Stimulated activated CD8-positive, alpha-beta memory T cell treated with anti-CD3 and anti-CD28 coated beads, Interleukin-4, amount 100 ng/mL, for 1 hour (primary cell): ENCODE measurements around the gene ACBD6.

Experiments used
- DNase-seq, 2 donors: peaks; one replicate each; pipeline ENCODE4 v3.0.0-alpha.2; 2020; ENCODE audit warnings: low read depth in 2 of 2, low spot score in 1 of 2

ACBD6 gene

GRCh38 chr1:180525715-180526039 is 23.3 kb upstream of the ACBD6 start:
- DNase-seq = no peak

DNA sequence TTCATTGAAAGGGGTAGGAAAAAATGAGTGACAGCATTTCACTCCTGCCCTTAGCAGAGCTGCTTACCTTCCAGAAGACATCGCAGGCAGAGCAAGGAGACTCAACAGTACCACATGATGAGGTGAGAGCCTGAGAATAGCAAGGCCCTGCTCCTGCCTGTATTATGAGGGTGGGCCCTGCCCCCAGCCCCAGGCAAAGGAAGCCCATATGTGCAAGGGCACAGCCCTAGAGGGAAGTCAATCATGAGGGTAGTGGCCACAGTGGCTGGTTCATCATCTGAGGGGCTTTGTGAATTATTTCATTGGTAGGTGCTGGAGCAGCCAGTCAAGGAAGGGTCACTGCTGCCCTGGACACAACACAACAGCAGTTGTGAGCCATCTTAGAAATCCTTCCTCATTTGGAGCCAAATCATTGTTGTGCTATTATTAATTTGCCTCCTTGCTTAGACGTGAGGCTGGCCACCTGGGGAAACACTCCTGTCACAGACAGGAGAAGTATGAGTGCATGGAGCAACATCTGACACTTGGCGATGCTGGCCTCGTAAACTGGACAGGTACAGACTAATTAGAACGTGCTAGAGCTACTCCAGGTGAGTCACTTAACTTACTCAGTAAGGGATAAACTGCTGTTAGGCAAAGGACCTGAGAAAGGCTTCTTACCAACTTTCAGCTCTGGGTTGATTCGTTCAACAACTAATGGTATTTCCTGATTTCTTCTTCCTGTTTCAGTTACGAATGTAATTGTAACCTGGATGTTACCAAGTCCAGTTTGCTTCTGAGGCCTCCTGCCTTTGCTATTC is 22.7 kb upstream of the ACBD6 start:
- DNase-seq = no peak

DNA sequence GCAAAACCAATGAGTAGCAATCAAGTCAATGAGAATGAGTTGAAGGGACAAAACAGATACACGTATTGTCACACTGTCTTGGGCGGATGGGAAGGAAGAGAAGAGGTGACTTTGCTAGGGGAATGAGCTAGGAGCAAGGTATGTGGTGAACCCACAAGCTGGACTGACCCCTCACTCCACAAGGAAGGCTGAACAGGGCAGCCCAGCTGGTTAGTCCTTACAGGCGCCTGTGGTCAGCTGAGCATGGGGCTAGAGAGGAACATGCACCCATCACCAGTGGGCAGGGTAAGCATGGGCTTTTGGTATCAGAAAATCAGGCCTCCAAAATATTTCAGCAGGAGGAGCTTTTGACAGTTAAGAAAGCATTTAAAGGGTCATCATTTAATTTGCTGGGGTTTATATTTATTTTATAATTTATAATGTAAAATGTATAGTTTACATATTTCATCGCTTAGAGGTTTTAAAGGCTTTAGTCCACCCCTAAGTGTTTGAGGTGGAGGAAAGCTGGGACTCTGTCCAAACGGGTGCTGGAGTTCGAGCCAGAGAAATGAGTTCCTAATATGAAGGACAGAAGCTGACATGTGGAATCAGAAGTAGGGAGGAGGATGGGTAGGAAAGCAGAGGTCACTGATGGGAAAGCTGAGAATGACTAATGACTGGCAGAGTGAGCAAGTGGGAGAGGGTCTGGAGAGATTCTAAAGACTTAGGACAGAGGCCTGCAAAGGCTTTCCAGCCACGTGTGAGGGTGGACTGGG is 22.0 kb upstream of the ACBD6 start:
- DNase-seq = no peak

- DNase-seq = no peak
These were observed 19.8 kb upstream of the ACBD6 start for GRCh38 chr1:180522213-180522515.

DNA sequence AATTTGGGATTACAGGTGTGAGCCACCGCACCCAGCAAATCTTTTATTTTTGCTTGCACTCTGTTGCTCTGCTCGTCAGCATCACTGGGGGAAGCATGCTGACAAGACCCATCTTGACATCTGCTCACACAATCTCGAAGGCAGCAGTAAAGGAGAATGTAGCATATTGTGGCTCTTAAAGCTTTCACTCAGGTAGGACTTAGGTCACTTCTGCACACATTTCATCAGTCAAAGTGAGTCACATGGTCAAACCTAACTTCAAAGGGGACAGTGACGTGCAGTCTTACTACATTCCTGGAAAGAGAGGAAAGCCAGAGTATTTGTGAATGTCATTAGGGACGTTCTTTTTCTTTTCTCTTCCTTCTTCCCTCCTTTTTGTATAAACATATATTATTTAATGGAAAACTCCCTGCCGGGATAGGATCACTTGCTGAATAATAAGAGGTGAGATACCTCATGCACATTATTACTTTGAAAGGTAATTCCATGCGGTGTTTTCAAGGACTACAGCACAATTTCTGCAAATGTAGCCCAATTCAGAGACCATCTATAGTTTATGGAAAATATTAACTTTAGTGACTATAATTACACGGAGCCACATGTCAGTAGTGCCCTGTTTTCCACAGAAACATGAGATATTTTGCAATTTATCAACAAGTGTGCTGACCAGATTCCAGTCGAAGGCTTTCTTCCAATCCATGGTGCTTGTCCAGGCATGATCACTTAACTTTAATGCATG is 19.3 kb upstream of the ACBD6 start:
- no peak for DNase-seq

DNA sequence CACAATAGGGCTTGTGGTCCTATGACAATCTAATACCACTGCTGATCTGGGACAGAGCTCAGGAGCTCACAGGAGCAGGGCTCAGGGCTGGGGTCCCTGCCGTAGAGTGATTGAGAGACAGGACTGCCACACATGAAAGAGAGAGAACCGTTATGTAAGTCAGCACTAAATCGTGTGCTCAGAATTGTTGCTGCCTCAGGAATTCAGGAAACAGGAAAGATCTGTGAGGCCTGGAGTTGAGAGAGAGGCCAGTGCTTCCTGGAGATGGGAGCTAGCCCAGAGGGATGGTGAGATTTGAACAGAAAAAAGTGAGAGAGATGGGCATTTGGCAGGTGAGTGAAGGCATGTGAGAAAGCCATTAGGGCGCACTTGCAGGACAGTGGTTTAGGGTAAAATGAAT is 17.5 kb upstream of the ACBD6 start:
- DNase-seq = no peak

DNA sequence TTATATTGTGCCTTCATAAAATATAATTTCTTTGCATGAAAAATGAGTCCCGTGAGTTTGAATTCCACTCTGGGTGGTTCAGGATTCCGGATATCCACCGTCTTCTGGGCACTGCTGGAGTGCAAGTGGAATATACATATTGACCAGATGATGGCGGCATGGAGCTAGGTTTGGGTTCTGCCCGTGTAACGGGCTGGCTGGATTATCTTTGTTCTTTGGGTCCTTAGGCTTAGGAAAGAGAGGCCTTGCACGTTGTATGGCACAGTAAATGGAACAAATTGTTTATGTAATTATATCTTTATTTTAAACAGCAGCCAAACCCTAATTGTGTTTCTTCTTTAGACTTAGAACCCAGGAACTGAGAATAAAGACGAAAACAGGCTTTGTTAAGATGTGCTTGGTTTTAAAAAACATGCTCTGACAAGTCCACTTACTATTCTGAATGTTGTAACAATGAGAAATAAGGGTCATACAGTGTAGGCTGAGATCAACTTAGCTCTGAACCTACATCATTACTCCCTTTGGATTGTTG is 13.5 kb upstream of the ACBD6 start:
- peak in 1 of 2 donors; percentile 17 for DNase-seq

GRCh38 chr1:180515364-180515763 is 13.0 kb upstream of the ACBD6 start:
- DNase-seq = no peak

DNA sequence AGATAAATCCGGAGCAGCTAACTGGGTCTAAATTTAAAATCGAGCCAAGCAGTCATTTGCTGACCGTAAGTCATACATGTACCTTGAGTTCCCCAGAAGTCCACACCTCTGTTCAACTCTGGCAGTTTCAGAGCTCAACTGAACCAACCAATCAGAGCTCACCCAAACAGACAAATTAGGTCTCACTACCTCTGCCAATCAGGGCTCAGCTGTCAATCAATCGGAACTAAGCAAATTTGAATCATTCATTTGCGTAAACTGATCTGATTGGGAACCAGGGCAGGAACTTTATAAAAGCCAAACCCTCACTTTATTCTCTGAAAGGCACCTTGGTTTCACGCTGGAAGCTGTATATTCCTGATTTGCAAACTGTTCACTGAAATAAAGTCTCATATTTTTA is 11.2 kb upstream of the ACBD6 start:
- DNase-seq = no peak

GRCh38 chr1:180510882-180511281 is 8.5 kb upstream of the ACBD6 start:
- no peak for DNase-seq

GRCh38 chr1:180508725-180509097 is 6.3 kb upstream of the ACBD6 start:
- DNase-seq = no peak

DNA sequence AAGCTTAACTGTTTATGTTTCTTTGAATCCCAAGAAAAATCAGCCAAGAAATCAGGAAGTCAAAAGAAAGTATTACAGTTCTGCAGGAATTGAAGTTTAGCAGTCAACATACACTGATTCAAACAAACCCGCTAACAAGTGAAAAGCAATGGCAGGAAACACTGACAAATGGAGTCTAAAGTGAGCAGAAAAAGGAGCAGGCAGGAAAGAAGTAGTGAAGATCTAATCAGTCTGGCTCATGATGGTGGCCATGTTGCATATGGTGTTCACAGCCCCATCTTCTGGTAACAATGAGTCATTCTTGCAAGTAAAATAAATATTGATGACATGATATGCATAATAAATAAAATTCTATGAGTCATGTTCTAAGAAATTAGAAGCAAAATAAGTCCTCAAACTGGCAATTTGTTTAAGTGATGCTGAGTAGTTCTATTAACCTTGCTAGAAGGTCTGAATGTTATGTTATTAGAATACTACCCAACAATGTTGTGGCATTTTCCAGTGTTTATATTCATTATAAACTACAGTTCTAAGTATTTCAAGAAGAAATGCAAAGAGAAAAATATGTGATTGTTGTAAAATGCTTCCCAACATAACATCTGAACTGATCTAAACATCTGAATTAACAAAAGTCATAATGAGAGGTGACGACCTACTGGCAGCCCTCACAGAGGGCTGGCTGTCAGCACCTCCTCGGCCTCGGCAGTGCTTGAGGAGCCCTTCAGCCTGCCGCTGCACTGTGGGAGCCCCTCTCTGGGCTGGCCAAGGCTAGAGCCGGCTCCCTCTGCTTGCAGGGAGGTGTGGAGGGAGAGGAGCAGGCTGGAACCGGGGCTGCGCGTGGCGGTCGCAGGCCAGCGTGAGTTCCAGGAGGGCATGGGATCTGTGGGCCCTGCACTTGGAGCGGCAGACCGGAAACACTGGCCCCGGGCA is 5.7 kb upstream of the ACBD6 start:
- no peak for DNase-seq

DNA sequence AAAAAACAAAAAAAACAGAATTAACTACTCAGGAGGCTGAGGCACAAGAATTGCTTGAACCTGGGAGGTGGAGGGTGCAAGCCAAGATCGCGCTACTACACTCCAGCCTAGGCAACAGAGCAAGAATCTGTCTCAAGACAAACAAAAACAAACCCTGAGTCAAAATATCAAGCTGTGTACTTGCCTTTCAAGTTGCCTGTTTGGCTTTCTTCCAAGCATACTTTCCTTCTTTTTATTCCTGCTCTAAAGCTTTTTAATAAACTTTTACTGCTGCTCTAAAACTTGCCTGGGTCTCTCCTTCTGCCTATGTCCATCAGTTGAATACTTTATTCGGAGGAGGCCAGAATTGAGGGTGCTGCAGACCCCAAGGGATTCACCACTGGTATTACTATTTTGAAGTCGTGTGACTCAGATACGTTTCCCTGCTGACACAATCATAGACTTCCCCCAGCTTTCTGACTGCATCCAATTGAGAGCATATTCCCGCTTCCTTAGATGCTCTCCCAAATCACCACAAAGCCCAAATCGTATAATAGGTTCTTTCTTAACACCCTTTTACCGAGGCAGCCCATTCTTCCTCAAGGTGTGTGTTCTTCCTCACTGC is 3.5 kb upstream of the ACBD6 start:
- DNase-seq = no peak

GRCh38 chr1:180504186-180504585 is 1.8 kb upstream of the ACBD6 start:
- no peak for DNase-seq

DNA sequence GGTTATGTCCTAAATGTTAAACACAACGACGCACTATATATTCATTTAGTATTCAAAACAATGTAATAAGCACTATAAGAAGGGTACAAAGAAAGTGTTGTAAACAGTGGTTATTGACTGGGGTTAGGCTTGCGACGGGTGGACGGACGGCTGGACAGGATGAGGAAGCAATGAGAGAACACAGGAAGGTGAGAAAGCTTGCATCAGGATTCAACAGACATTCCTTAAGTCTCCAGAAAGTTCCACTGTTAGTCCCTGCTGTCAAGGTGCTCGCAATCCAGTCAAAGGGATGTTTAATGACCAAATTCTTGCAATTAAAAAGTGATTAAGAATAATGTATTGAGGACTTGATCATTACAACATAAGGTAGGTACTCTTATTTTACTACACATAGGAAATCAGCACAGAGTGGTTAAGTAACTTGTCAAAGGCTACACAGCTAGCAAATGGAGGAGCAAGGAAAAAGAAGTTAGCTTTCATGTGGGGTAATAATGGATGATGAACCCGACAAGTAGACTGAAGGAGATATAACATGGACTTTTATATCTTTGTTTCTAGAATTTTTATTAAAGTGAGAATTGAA is 994 bp upstream of the ACBD6 start:
- no peak for DNase-seq

DNA sequence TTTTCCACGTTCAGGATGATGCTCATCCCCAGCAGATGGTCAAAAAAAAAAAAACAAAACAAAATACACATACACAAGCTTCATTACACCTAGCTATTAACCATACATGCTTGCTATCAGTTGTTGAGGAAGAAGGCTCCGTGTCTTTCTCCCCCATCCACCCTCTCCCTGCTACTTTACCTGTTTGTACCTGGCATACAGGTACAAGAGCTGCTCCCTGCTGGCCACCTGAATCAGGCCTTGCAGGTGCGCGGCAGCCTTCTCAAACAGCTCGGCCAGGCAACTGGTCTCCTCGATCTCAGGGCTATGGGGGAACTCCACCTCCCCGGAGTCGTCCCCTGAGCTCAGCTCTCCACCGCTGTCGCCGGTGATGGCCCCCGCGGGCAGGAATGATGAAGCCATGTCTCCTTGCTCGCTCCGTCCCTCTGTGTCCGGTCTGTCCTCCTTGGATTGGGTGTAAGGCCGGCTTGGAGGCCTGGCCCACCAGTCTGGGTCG is 464 bp downstream of the ACBD6 start:
- DNase-seq = peak in 1 of 2 donors; percentile 8

DNA sequence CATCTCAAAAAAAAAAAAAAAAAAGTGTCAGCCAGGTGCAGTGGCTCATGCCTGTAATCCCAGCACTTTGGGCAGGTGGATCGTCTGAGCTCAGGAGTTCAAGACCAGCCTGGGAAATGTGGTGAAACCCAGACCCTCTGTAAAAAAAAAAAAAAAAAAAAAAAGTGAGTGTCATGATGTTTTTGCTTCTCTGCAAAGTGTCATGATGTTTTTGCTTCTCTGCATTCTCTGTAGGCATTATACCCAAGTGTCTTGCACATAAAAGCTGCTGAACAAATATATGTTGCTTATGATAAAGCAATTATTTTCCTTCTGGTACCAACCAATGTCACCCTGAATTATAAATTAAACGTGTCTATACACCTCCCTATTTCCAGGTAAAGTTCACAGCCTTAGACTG is 1.7 kb downstream of the ACBD6 start:
- DNase-seq = no peak

DNA sequence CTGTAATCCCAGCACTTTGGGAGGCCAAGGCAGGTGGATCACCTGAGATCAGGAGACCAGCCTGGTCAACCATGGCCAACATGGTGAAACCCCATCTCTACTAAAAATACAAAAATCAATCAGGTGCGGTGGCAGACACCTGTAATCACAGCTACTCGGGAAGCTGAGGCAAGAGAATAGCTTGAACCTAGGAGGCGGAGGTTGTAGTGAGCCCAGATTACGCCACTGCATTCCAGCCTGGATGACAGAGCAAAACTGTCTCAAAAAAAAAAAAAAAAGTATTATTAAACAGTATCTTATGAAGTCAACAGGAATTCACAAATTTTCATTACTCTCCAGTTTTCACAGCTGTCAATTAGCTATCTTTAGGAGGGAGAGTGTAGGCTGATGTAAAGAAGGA is 3.8 kb downstream of the ACBD6 start:
- DNase-seq = no peak

DNA sequence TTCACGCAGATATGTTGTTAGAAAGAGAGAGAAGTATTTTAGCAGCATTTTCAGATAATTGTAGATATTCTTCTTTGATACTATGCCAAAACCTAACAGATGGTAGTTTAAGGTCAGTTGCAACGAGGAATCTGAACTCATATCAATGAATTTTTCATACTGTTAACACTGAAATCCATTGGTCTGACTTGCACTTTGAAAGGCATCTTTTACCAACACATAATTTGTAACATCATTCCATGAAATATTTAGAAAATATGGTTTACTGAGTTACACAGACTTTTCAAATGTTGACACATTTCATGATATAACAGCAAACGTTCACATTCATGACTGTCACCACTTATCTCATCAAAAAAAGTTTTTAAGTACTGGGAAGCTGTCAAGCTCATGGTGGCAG is 4.6 kb downstream of the ACBD6 start:
- DNase-seq = no peak

- no peak for DNase-seq
These were observed 8.0 kb downstream of the ACBD6 start for GRCh38 chr1:180494370-180494769.
